HG02840 (cell line): ENCODE results near the gene TBC1D2B.
"Not testable (repeated sequence)": the region's sequence is repeated elsewhere in the genome, so short reads cannot be mapped to it uniquely, and the experiment has no call there.

ENCODE experiments used
- ATAC-seq: cut with Tn5 transposase; IDR thresholded peaks from one replicate; pipeline ENCODE4 v1.9.1; 2021; ENCODE audit warnings: mild to moderate bottlenecking, moderate library complexity, moderate number of reproducible peaks; ENCODE audit not compliant: unreplicated experiment, low FRiP score

TBC1D2B gene

DNA sequence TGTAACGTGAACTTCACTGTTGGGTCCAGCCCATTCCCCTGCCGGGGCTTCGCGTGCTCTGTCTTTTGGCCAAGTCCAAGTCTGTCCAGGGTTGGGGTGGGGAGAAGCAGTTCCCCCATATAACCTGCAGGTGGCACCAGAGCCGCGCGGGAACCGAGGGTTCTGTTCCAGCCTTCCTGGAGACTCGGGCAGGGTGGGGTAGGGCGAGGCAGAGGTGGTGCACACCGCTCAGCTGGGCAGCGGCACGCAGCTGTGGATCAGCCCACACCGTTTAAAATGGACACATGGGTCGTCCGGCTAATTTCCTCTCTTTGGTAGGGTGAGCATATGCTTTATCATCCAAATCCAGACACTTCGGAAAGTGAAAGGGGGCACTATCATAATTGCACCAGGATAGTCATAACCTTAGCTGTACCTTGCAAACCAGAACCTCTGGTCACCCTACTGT, 118.1 kb downstream of the TBC1D2B start:
- ATAC-seq = no peak

GRCh38 chr15:77958716-77959431, 118.6 kb downstream of the TBC1D2B start:
- not testable (repeated sequence) for ATAC-seq

GRCh38 chr15:77958021-77958420, 119.5 kb downstream of the TBC1D2B start:
- not testable (repeated sequence) for ATAC-seq

GRCh38 chr15:77953926-77954325, 123.6 kb downstream of the TBC1D2B start:
- not testable (repeated sequence) for ATAC-seq

DNA sequence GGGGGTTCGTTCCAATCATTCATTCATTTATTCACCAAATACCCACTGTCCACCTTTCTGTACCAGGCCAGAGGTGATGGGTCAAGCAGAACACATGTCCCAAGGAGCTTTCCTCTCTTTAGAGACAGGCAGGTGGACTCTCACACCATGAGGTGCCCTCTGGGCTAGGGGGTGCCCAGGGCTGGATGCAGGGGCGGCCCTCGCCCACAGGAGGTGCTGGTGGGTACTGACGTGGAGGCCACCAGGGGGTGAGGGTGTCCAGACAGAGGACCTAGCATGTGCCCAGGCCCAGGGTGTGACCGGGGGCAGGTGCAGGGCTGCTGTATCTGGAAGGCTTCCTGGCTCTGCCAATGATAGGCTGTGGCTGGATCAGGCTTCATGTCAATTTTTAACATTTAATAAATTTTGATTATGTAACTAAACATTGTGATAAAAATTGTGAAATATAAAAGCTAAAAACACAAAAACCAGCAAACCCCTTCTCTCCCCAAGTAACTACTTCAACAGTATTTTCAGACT, 124.5 kb downstream of the TBC1D2B start:
- ATAC-seq = not testable (repeated sequence)

DNA sequence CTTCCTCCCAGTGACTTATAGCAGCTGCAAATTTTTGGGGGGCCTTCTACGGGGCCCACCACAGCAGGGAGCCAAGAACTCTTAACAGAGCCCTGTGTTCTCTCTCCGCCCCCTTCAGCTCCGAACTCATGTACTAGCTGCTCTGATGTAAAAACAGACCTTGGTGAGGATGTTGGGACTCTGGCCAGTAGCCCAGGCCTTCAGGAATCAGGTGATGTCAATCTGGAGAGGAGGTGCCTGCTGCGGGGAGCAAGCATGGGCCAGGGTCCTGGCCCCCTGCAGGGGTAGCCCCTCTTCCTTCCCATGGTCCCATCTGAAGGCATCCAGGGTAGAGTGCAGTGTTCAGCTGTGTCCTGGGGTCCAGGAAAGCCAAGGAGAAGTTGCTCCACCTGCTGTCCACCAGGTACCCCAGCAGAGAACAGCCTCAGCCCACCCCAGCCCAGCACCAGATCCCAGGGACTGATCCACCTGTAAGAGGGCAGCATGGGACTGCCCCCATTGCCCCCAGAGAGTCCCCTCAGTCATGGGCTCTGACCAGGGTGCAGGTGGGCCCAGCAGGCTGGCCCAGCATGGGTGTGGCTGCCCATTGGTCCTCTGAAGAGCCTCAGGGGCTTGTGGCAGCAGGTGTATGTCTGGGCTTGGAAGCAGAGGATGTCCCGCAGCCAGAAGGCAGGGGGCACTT, 126.3 kb downstream of the TBC1D2B start:
- not testable (repeated sequence) for ATAC-seq

DNA sequence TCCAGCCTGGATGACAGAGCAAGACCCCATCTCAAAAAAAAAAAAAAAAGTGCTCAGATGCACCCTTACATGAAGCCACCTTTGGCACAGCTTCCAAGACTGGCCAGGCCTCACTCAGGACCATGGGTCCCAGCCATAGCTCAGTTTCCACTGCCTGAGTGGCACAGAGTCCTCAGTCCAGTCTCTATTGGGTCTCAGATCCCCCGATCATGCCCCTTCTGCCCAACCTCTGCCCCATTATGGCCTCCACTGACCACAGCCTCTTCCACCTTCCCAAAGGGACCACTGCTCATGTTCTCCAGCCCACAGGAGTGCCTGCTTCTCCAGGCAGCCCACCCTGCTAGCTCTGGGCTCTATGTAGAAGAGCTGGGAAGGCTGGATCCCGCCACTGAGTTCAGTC, 127.0 kb downstream of the TBC1D2B start:
- not testable (repeated sequence) for ATAC-seq

GRCh38 chr15:77945566-77945965, 131.9 kb downstream of the TBC1D2B start:
- no peak for ATAC-seq
